ENCODE measurements around the gene CCDC30.
"Not testable (repeated sequence)": the region's sequence is repeated elsewhere in the genome, so short reads cannot be mapped to it uniquely, and the experiment has no call there.

CCDC30 gene

GRCh38 chr1:42660907-42661500 lies 197.9 kb downstream of the CCDC30 start:
- DNase-seq = no peak

- DNase-seq = no peak
Observed at GRCh38 chr1:42669936-42670335, 206.8 kb downstream of the CCDC30 start.

- no peak for DNase-seq
Observed at GRCh38 chr1:42670425-42670824, 207.3 kb downstream of the CCDC30 start.

GRCh38 chr1:42674214-42674613 lies 211.1 kb downstream of the CCDC30 start:
- no peak for DNase-seq

- no peak for DNase-seq
Observed at GRCh38 chr1:42674682-42675081, 211.6 kb downstream of the CCDC30 start.

GRCh38 chr1:42675467-42675866 lies 212.4 kb downstream of the CCDC30 start:
- no peak for DNase-seq

GRCh38 chr1:42676534-42677087 lies 213.5 kb downstream of the CCDC30 start:
- DNase-seq = no peak

GRCh38 chr1:42679364-42679983 lies 216.4 kb downstream of the CCDC30 start:
- no peak for DNase-seq

GRCh38 chr1:42680055-42680454 lies 217.0 kb downstream of the CCDC30 start:
- DNase-seq = no peak

GRCh38 chr1:42680921-42681683 lies 218.0 kb downstream of the CCDC30 start:
- peak; percentile 35 for DNase-seq

GRCh38 chr1:42681741-42682483 lies 218.8 kb downstream of the CCDC30 start, which contains the start of gene YBX1:
YBX1 (plus strand) TSS chr1:42682418; CDS start chr1:42682566, 148 bp downstream.
- DNase-seq = peak; percentile 98

GRCh38 chr1:42682484-42682738 lies 219.3 kb downstream of the CCDC30 start:
- not testable (repeated sequence) for DNase-seq

- peak; percentile 74 for DNase-seq
Observed at GRCh38 chr1:42682739-42683531, 219.8 kb downstream of the CCDC30 start.

- DNase-seq = peak; percentile 33
Observed at GRCh38 chr1:42684139-42684538, 221.1 kb downstream of the CCDC30 start.

- DNase-seq = no peak
Observed at GRCh38 chr1:42686418-42686817, 223.3 kb downstream of the CCDC30 start.

GRCh38 chr1:42689912-42690311 lies 226.8 kb downstream of the CCDC30 start:
- DNase-seq = no peak

GRCh38 chr1:42690477-42691156 lies 227.5 kb downstream of the CCDC30 start:
- no peak for DNase-seq

- DNase-seq = no peak
Observed at GRCh38 chr1:42691157-42691498, 228.0 kb downstream of the CCDC30 start.

- no peak for DNase-seq
Observed at GRCh38 chr1:42692461-42692860, 229.4 kb downstream of the CCDC30 start.

- DNase-seq = no peak
Observed at GRCh38 chr1:42692911-42693310, 229.8 kb downstream of the CCDC30 start.

GRCh38 chr1:42698081-42698813 lies 235.2 kb downstream of the CCDC30 start:
- DNase-seq = no peak

All from CD4-positive, alpha-beta T cell treated with Interleukin-12 subunit alpha and Interleukin-12 subunit beta, for 1 hour (primary cell).